HepG2 (cell line): ENCODE data around the gene NTMT1. TPM values are rescaled to one million over a fixed set of nuclear protein-coding genes. Genes with fewer than 3 reads are reported as not detected.

ENCODE experiments used
- ATAC-seq: fragments of 200-7000 bp; cut with Tn5 transposase; 3 replicates; pipeline ENCODE4 v1.9.1; 2020; ENCODE audit warnings: mild to moderate bottlenecking, moderate library complexity
- BruUV-seq: library from RNA; stranded (reverse); fragments of 400-500 nt; replicated peaks from 2 replicates; lab custom pipeline; 2021; lab: Mats Ljungman, UMichigan
- CTCF ChIA-PET: fragments of 300-600 bp; formaldehyde crosslinking; extraction: SDS; loops from one replicate; lab custom pipeline; 2021; ENCODE audit warnings: low total read pairs, inconsistent platforms, low intra/inter-chr PET ratio; lab: Yijun Ruan, JAX
- POLR2A ChIA-PET: fragments of 350-600 bp; sonication (Branson Sonifier 250); formaldehyde crosslinking; loops from one replicate; lab custom pipeline; 2020; ENCODE audit warnings: antibody characterized with exemption, inconsistent platforms; lab: Yijun Ruan, JAX
- DNase-seq: peaks from one replicate; pipeline ENCODE4 v3.0.0-alpha.2; 2015; ENCODE audit warnings: low spot score
- FAIRE-seq: peaks from 3 replicates; lab custom pipeline; 2011; peaks lifted over from hg19 to GRCh38; lab: Jason Lieb, UNC
- H2AFZ ChIP-seq: one replicate; pipeline ENCODE4 v1.6.1; 2011; ENCODE audit warnings: low read length, inconsistent platforms
- H3K27ac ChIP-seq: fragments of 300-600 bp; 3 replicates; pipeline ENCODE4 v1.8.0; 2011; ENCODE audit warnings: mixed run types, mild to moderate bottlenecking, mixed read lengths, low read length, inconsistent platforms; ENCODE audit not compliant: insufficient read depth; ENCODE audit errors: extremely low read length
- H3K27me3 ChIP-seq, 2 experiments: fragments of 200-600 bp in 1 of 2; 2 replicates in 1 of 2; 3 replicates in 1 of 2; pipeline versions ENCODE4 v1.6.0 to v1.8.0; 2011; ENCODE audit warnings: low read length in 2 of 2, mild to moderate bottlenecking in 2 of 2, moderate library complexity in 2 of 2, inconsistent platforms in 1 of 2; ENCODE audit not compliant: insufficient read depth in 2 of 2, control insufficient read depth in 1 of 2
- H3K36me3 ChIP-seq, 2 experiments: fragments of 200-600 bp in 1 of 2; replicated peaks in 1 of 2; 2 replicates in 1 of 2; 3 replicates in 1 of 2; pipeline versions ENCODE4 v1.5.1 to v1.8.0; 2011; ENCODE audit warnings: low read length in 2 of 2, inconsistent platforms in 1 of 2; ENCODE audit not compliant: insufficient read depth in 2 of 2, control insufficient read depth in 1 of 2
- H3K4me1 ChIP-seq: 2 replicates; pipeline ENCODE4 v1.5.1; 2012; ENCODE audit warnings: low read length, inconsistent platforms; ENCODE audit not compliant: insufficient read depth
- H3K4me2 ChIP-seq: 2 replicates; pipeline ENCODE4 v1.6.0; 2011; ENCODE audit warnings: low read depth, low read length, inconsistent platforms
- H3K4me3 ChIP-seq, 3 experiments: fragments of 200-600 bp in 1 of 3; sonication (generic), shearing (Covaris generic) in 1 of 3; replicated peaks in 1 of 3; 2 replicates each; pipeline ENCODE4 v1.5.1; 2011 to 2016; ENCODE audit warnings: low read length in 3 of 3, inconsistent platforms in 2 of 3, low read depth in 2 of 3, mild to moderate bottlenecking in 2 of 3, control low read depth in 1 of 3, mixed read lengths in 1 of 3; ENCODE audit not compliant: insufficient read depth in 1 of 3
- H3K79me2 ChIP-seq: one replicate; pipeline ENCODE4 v1.6.1; 2011; ENCODE audit warnings: low read length, inconsistent platforms; ENCODE audit not compliant: insufficient read depth
- H3K9ac ChIP-seq: 2 replicates; pipeline ENCODE4 v1.6.0; 2011; ENCODE audit warnings: mild to moderate bottlenecking, low read depth, low read length, inconsistent platforms; ENCODE audit not compliant: insufficient read depth
- H3K9me3 ChIP-seq: 2 replicates; pipeline ENCODE4 v1.5.1; 2012; ENCODE audit warnings: mild to moderate bottlenecking, low read length
- H4K20me1 ChIP-seq: 2 replicates; pipeline ENCODE4 v1.6.0; 2011; ENCODE audit warnings: inconsistent platforms, mild to moderate bottlenecking, low read length, moderate library complexity; ENCODE audit not compliant: insufficient read depth
- CREM ChIP-seq, 2 experiments: sonication (generic) in 1 of 2; formaldehyde crosslinking in 1 of 2; IDR thresholded peaks; 2 replicates each; pipeline versions ENCODE4 v1.4.0 to v1.6.1; 2016 to 2020; ENCODE audit warnings: antibody characterized with exemption in 1 of 2, mild to moderate bottlenecking in 1 of 2, missing genetic modification reagents in 1 of 2
- POGZ ChIP-seq: sonication (generic); formaldehyde crosslinking; IDR thresholded peaks from 2 replicates; pipeline ENCODE4 v1.4.0; 2020; ENCODE audit warnings: mild to moderate bottlenecking, missing genetic modification reagents
- RFXANK ChIP-seq: IDR thresholded peaks from 2 replicates; pipeline ENCODE4 v1.6.1; 2016
- ZNF20 ChIP-seq: sonication (generic); formaldehyde crosslinking; IDR thresholded peaks from 2 replicates; pipeline ENCODE4 v1.4.0; 2020; ENCODE audit warnings: mild to moderate bottlenecking, moderate library complexity, missing genetic modification reagents
- ZNF614 ChIP-seq: IDR thresholded peaks from 2 replicates; pipeline ENCODE4 v1.6.1; 2018; ENCODE audit warnings: missing biosample characterization, missing genetic modification reagents, inconsistent platforms, borderline replicate concordance
- WGBS: methylation state at CpG from one replicate; pipeline ENCODE4 v1.1.6; 2017; ENCODE audit warnings: low lambda C conversion rate; 5-methylcytosine and 5-hydroxymethylcytosine counted together
- in situ Hi-C: cut with HindIII; loops from 2 replicates; pipeline ENCODE4 v1.10.0; 2017; ENCODE audit warnings: low pct_unique_long_range_greater_than_20kb; ENCODE audit not compliant: extremely low pct_ligation_motif_present
- intact Hi-C: fragments of 100-400 bp; cut with micrococcal nuclease; formaldehyde crosslinking; loops from one replicate; pipeline ENCODE4 v1.10.0; 2022; ENCODE audit not compliant: unreplicated experiment
- polyA plus RNA-seq, 8 experiments: library from polyadenylated mRNA; depleted of rRNA in 3 of 8; stranded (reverse) in 7 of 8; unstranded in 1 of 8; fragments of >200 nt; fragmentation: Illumina TruSeq in 4 of 8; extraction: Trizol in 4 of 8; gene quantifications; 2 replicates each; pipeline versions ENCODE4 v1.2.1 to v1.2.3, GENCODE V29; 2011 to 2016; ENCODE audit warnings: low read depth in 4 of 8, missing spikeins in 1 of 8, mixed read lengths in 1 of 8; ENCODE audit not compliant: insufficient read depth in 1 of 8
- total RNA-seq, 5 experiments: library from RNA; depleted of rRNA; stranded (reverse); fragments of >200 nt; fragmentation: Illumina TruSeq; extraction: Trizol; gene quantifications; 2 replicates each; pipeline ENCODE4 v1.2.3, GENCODE V29; 2016; ENCODE audit warnings: low read depth in 1 of 5
- TF ChIP-seq, protein P1 (sequence below): sonication (generic); formaldehyde crosslinking; IDR thresholded peaks from 2 replicates; pipeline ENCODE4 v1.4.0; 2020; ENCODE audit warnings: mild to moderate bottlenecking, missing genetic modification reagents
- TF ChIP-seq, protein P2 (sequence below): sonication (generic); formaldehyde crosslinking; IDR thresholded peaks from 2 replicates; pipeline ENCODE4 v1.8.1; 2023; ENCODE audit warnings: mild to moderate bottlenecking, missing genetic modification reagents

The NTMT1 gene
- total and polyA plus RNA-seq, 2 of the 13 experiments (the other 11 are each of a cell fraction or from before 2014, with no cell fraction given): 49.1 to 53.8 TPM

DNA sequence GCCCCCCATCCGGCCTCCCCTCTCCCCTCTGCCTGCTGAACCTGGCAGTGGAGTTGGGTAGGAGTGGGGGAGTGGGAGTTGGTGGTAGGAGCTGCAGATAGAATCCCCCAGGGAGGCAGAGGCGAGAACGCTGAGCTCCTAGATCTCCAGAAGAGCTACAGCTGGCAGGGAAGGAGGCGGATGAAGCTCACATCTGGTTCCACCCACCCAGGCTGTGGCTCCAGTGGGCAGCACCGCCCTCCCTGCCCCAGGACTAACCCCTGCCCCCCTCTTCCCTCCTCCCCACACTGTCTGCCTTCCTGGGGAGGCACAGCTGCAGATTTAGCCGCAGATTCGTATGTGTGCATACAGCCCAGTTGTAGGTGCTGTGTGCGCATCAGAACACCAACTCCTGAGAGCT is 39.3 kb upstream of the NTMT1 start:
- Histone ChIP-seq H3K27me3 (no peaks in the 10 kb centered on the region), H3K27ac (no peak overlapping the region), H3K36me3 (no peaks in the 10 kb centered on the region), H3K4me2 (no peak overlapping the region), H2AFZ (no peak overlapping the region), H3K79me2 (no peaks in the 10 kb centered on the region), H3K4me1 (peaks cover 50% of the 10 kb centered on the region), H3K4me3 (no peak overlapping the region), H3K9ac (no peak overlapping the region), H4K20me1 (no peaks in the 10 kb centered on the region), H3K9me3 (no peaks in the 10 kb centered on the region)
- ATAC-seq (no peak), FAIRE-seq (no peak), DNase-seq (no peak)
- WGBS: 98% methylated on average over 7 of the region's 8 CpGs
- ChIA-PET POLR2A (interaction anchor here (1.2 to 2.3 kb wide), 4 partner anchors 10 to 446 kb away, joined by 3 to 18 read pairs (median 4); no protein-coding TSS in a partner anchor), CTCF (no interaction called here)
- in situ Hi-C loops: no loop called here
- BruUV-seq: no TSS peak
- TF ChIP-seq, protein P1, sequence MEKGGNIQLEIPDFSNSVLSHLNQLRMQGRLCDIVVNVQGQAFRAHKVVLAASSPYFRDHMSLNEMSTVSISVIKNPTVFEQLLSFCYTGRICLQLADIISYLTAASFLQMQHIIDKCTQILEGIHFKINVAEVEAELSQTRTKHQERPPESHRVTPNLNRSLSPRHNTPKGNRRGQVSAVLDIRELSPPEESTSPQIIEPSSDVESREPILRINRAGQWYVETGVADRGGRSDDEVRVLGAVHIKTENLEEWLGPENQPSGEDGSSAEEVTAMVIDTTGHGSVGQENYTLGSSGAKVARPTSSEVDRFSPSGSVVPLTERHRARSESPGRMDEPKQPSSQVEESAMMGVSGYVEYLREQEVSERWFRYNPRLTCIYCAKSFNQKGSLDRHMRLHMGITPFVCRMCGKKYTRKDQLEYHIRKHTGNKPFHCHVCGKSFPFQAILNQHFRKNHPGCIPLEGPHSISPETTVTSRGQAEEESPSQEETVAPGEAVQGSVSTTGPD (CRISPR knock-in tag): no peak
- TF ChIP-seq CREM (IDR thresholded peaks at IDR 0.05): no peak
- TF ChIP-seq CREM (CRISPR knock-in tag; IDR thresholded peaks at IDR 0.05): no peak
- TF ChIP-seq, protein P2, sequence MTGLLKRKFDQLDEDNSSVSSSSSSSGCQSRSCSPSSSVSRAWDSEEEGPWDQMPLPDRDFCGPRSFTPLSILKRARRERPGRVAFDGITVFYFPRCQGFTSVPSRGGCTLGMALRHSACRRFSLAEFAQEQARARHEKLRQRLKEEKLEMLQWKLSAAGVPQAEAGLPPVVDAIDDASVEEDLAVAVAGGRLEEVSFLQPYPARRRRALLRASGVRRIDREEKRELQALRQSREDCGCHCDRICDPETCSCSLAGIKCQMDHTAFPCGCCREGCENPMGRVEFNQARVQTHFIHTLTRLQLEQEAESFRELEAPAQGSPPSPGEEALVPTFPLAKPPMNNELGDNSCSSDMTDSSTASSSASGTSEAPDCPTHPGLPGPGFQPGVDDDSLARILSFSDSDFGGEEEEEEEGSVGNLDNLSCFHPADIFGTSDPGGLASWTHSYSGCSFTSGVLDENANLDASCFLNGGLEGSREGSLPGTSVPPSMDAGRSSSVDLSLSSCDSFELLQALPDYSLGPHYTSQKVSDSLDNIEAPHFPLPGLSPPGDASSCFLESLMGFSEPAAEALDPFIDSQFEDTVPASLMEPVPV (CRISPR knock-in tag): no peak
- no peak for TF ChIP-seq ZNF20
- TF ChIP-seq ZNF614 (CRISPR knock-in tag): no peak
- TF ChIP-seq POGZ (CRISPR knock-in tag): no peak
- no peak for TF ChIP-seq RFXANK
- intact Hi-C loops: no loop called here
